ENCODE results near the gene DLG5.

DNA sequence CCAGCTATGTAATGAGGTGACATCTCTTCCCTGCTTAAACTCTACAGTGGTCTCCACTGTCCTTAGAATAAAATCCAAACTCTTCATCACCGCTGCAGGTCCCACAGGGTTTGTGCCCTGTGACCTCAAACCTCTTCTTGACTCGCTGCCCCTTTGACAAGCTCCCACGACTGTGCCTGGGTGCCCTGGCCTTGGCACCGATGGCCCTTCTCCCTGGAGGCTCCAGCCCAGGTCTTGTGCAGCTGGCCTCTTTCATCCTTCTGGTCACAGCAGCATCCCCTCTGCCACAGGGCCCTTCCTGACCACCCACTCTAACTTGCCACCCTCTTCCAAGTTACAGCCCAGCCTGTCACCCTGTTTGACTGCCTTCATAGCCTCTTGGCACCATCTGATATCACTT, 108.2 kb downstream of the DLG5 start:
- TF ChIP-seq EZH2 (IDR thresholded peaks at IDR 0.05; ENCODE audit: borderline replicate concordance, insufficient read depth, low read depth, low read length, poor library complexity, severe bottlenecking), result no peak
- TF ChIP-seq, protein P1, sequence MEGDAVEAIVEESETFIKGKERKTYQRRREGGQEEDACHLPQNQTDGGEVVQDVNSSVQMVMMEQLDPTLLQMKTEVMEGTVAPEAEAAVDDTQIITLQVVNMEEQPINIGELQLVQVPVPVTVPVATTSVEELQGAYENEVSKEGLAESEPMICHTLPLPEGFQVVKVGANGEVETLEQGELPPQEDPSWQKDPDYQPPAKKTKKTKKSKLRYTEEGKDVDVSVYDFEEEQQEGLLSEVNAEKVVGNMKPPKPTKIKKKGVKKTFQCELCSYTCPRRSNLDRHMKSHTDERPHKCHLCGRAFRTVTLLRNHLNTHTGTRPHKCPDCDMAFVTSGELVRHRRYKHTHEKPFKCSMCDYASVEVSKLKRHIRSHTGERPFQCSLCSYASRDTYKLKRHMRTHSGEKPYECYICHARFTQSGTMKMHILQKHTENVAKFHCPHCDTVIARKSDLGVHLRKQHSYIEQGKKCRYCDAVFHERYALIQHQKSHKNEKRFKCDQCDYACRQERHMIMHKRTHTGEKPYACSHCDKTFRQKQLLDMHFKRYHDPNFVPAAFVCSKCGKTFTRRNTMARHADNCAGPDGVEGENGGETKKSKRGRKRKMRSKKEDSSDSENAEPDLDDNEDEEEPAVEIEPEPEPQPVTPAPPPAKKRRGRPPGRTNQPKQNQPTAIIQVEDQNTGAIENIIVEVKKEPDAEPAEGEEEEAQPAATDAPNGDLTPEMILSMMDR (IDR thresholded peaks at IDR 0.05), result no peak
